Measurements from ENCODE around the gene SYNJ1. TPM values are rescaled to one million over a fixed set of nuclear protein-coding genes. Genes with fewer than 3 reads are reported as not detected.

Gene SYNJ1
- total and polyA plus RNA-seq, 9 of the 15 experiments (the other 6 are each of a cell fraction or from before 2014, with no cell fraction given), result 2.4 to 10.6 (median 5.6) TPM

- TF ChIP-seq ZNF318 (IDR thresholded peaks at IDR 0.05; ENCODE audit: borderline replicate concordance in 1 of 2, low read depth in 1 of 2) (no peak), ZC3H4 (CRISPR knock-in tag; IDR thresholded peaks at IDR 0.05; ENCODE audit: borderline replicate concordance) (no peak), POLR2H (tag; IDR thresholded peaks at IDR 0.05; ENCODE audit: low read depth) (no peak), U2AF2 (optimal IDR thresholded peaks at IDR 0.05; ENCODE audit: low read depth, low read length) (no peak), GATAD2A (IDR thresholded peaks at IDR 0.05) (no peak), ZNF699 (CRISPR knock-in tag; IDR thresholded peaks at IDR 0.05; ENCODE audit: insufficient replicate concordance) (no peak), SIX5 (IDR thresholded peaks at IDR 0.05; ENCODE audit: borderline replicate concordance in 1 of 2, insufficient read depth in 1 of 2, low read depth in 1 of 2, low read length in 2 of 2) (no peak), BRCA1 (IDR thresholded peaks at IDR 0.05) (no peak), BRCA1 (CRISPR knock-in tag; IDR thresholded peaks at IDR 0.05) (no peak), POLR3A (IDR thresholded peaks at IDR 0.05; ENCODE audit: borderline replicate concordance, extremely low read depth, insufficient read depth, insufficient read length) (no peak), MXI1 (IDR thresholded peaks at IDR 0.05; ENCODE audit: low read depth, low read length) (no peak), ZNF263 (CRISPR knock-in tag; IDR thresholded peaks at IDR 0.05; ENCODE audit: borderline replicate concordance) (no peak), NFATC3 (IDR thresholded peaks at IDR 0.05) (no peak), JUN (IDR thresholded peaks at IDR 0.05; ENCODE audit: borderline replicate concordance, low read depth, low read length) (0 out of 2 replicates have a peak, but pooled peaks have one; percentile 30), JUN (CRISPR knock-in tag; IDR thresholded peaks at IDR 0.05; ENCODE audit: borderline replicate concordance) (no peak), TFAP4 (CRISPR knock-in tag; IDR thresholded peaks at IDR 0.05; ENCODE audit: borderline replicate concordance) (no peak)
Measured at GRCh38 chr21:32597205-32597604, 130.6 kb downstream of the SYNJ1 start (continued).

All from K562 (cell line).